ENCODE results near the gene ROR1. TPM values are rescaled to one million over a fixed set of nuclear protein-coding genes. Genes with fewer than 3 reads are reported as not detected.

The ROR1 gene
- total RNA-seq, 2 experiments from 2014 or later = 0.47 to 1.4 TPM

DNA sequence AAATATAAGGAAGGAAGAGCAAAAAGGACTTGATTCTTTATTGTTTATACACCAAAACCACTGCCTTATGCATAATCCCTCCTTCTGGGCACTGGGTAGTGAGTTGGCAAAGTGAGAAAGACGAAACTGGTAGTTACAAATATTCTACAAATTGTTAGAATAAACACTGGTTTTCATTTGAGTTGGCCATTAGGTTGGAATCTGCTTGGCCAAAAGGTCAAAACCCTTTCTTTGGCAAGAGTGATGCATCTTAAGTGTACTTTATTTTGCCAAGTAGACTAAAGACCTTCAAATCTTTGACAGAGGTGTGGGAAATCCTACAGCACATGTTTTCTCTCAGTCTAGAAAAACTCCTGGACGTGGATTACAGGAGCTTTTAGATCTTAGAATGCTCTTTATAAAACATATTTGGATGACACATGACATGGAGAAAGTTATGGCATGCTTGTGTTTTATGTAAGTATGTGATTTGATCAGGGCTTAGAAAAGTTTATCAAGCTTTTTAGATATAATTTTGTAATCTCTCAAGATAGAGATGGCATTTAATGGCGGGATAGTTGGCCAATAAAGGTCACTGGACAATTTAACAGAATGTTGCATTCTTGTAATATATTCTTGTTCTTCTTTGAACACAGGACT lies 120.9 kb downstream of the ROR1 start:
- no TSS peak for BruUV-seq (replicated peaks)
- H3K4me1 ChIP-seq (ENCODE audit: insufficient read depth, low read length, poor library complexity, severe bottlenecking) = peaks cover 13% of the 10 kb centered on the region
- ChIA-PET POLR2A (no interaction called here), CTCF (ENCODE audit: unreplicated experiment) (no interaction called here)
- TF ChIP-seq EZH2phosphoT487 (IDR thresholded peaks at IDR 0.05; ENCODE audit: borderline replicate concordance, low read depth, low read length) = no peak
- TF ChIP-seq, protein P1, sequence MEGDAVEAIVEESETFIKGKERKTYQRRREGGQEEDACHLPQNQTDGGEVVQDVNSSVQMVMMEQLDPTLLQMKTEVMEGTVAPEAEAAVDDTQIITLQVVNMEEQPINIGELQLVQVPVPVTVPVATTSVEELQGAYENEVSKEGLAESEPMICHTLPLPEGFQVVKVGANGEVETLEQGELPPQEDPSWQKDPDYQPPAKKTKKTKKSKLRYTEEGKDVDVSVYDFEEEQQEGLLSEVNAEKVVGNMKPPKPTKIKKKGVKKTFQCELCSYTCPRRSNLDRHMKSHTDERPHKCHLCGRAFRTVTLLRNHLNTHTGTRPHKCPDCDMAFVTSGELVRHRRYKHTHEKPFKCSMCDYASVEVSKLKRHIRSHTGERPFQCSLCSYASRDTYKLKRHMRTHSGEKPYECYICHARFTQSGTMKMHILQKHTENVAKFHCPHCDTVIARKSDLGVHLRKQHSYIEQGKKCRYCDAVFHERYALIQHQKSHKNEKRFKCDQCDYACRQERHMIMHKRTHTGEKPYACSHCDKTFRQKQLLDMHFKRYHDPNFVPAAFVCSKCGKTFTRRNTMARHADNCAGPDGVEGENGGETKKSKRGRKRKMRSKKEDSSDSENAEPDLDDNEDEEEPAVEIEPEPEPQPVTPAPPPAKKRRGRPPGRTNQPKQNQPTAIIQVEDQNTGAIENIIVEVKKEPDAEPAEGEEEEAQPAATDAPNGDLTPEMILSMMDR (conservative IDR thresholded peaks at IDR 0.05; ENCODE audit: low read length) = no peak
- DNase-seq (ENCODE audit: low spot score) = no peak
- intact Hi-C loops (cut with micrococcal nuclease; ENCODE audit: unreplicated experiment) = loop anchor here (5.0 kb wide), 1 partner anchor 122 kb away; the partner anchor contains the start of gene ROR1
- no peaks in the 10 kb centered on the region for H3K9me3 ChIP-seq (ENCODE audit: low read length)
- no peaks in the 10 kb centered on the region for H4K20me1 ChIP-seq (ENCODE audit: insufficient read depth, low read length)
- H3K27ac ChIP-seq (ENCODE audit: low read depth, low read length, poor library complexity, severe bottlenecking) = no peak overlapping the region
- no peaks in the 10 kb centered on the region for H3K9me2 ChIP-seq (ENCODE audit: insufficient read depth, low read length)
- no peak overlapping the region for H3K4me3 ChIP-seq (ENCODE audit: low read depth, low read length, poor library complexity, severe bottlenecking)
- H3K79me2 ChIP-seq (ENCODE audit: insufficient read depth, low read depth, low read length) = no peaks in the 10 kb centered on the region
- no peak overlapping the region for H3K4me2 ChIP-seq (ENCODE audit: low read length)
- H3K36me3 ChIP-seq (ENCODE audit: insufficient read depth, low read length) = no peaks in the 10 kb centered on the region
- no peak overlapping the region for H2AFZ ChIP-seq (ENCODE audit: low read length)

DNA sequence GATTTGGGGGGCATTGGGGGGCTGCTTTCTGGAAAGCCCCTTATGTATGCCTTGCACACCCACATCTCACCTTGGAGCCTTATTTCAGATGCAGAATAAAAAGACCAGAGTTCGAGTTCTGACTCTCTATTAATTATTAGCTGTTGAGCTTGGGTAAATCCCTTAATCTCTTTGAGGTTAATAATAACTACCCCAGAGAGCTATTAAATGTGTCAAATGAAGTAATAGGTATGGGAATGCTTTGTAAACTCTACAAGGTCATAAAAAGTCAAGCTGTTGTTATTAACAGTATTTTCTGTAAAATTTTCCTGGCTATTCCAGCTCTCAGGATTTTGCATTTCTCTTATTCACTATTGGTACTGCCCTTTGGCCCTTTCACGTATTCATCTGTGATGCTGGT lies 122.9 kb downstream of the ROR1 start:
- H2AFZ ChIP-seq (ENCODE audit: low read length) = no peak overlapping the region
- BruUV-seq (replicated peaks) = no TSS peak
- H3K27ac ChIP-seq (ENCODE audit: low read depth, low read length, poor library complexity, severe bottlenecking) = no peak overlapping the region
- peaks cover 13% of the 10 kb centered on the region for H3K4me1 ChIP-seq (ENCODE audit: insufficient read depth, low read length, poor library complexity, severe bottlenecking)
- no peak overlapping the region for H3K4me3 ChIP-seq (ENCODE audit: low read depth, low read length, poor library complexity, severe bottlenecking)
- POLR2A ChIA-PET = no interaction called here
- intact Hi-C loops (cut with micrococcal nuclease; ENCODE audit: unreplicated experiment) = no loop called here
- no peaks in the 10 kb centered on the region for H3K36me3 ChIP-seq (ENCODE audit: insufficient read depth, low read length)
- H4K20me1 ChIP-seq (ENCODE audit: insufficient read depth, low read length) = no peaks in the 10 kb centered on the region
- TF ChIP-seq EZH2phosphoT487 (IDR thresholded peaks at IDR 0.05; ENCODE audit: borderline replicate concordance, low read depth, low read length) = no peak
- TF ChIP-seq, protein P1 (conservative IDR thresholded peaks at IDR 0.05; ENCODE audit: low read length) = no peak
- H3K9me2 ChIP-seq (ENCODE audit: insufficient read depth, low read length) = no peaks in the 10 kb centered on the region
- no peaks in the 10 kb centered on the region for H3K79me2 ChIP-seq (ENCODE audit: insufficient read depth, low read depth, low read length)
- CTCF ChIA-PET (ENCODE audit: unreplicated experiment) = no interaction called here
- no peak overlapping the region for H3K4me2 ChIP-seq (ENCODE audit: low read length)
- H3K9me3 ChIP-seq (ENCODE audit: low read length) = no peaks in the 10 kb centered on the region
- no peak for DNase-seq (ENCODE audit: low spot score)

DNA sequence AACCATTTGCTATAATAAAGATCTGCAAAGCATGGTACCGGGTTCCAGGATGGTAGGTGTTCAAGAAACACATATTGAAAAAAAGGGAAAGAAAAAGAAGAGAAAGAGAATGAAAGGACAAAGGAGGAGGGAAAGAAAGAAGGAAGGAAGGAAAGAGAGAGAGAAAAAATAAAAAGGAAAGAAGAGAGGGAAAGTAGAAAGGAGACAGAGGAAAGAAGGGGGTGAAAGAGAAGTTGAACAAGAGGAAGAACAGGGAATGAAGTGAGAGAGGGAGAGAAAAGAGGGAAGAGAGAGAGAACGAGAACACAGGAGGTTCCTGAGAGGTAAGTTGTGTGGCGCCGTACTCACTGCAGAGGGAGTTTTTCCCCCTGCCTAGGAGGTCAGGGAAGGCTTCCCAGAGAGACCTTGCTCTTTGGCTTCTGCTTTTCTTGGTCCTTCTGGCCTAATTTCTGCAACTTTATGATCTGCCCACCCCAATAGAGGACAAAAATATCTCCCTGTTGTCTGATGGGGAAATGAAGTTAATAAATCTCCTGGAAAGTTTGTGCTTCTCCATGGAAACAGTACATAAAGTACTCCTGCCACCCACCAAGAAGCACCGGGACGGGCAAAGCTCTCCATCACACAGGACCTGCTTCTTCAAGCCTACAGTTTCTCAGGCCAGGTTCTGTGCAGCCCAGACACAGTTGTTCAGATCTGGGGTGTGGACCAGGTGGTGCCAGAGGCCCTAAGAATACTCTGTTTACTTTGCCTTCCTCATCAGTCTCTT lies 124.8 kb downstream of the ROR1 start:
- no peaks in the 10 kb centered on the region for H3K4me1 ChIP-seq (ENCODE audit: insufficient read depth, low read length, poor library complexity, severe bottlenecking)
- CTCF ChIA-PET (ENCODE audit: unreplicated experiment) = no interaction called here
- H3K9me3 ChIP-seq (ENCODE audit: low read length) = no peaks in the 10 kb centered on the region
- no peak for DNase-seq (ENCODE audit: low spot score)
- H3K4me2 ChIP-seq (ENCODE audit: low read length) = no peak overlapping the region
- H3K79me2 ChIP-seq (ENCODE audit: insufficient read depth, low read depth, low read length) = no peaks in the 10 kb centered on the region
- no peak for TF ChIP-seq EZH2phosphoT487 (IDR thresholded peaks at IDR 0.05; ENCODE audit: borderline replicate concordance, low read depth, low read length)
- TF ChIP-seq, protein P1 (conservative IDR thresholded peaks at IDR 0.05; ENCODE audit: low read length) = no peak
- H3K4me3 ChIP-seq (ENCODE audit: low read depth, low read length, poor library complexity, severe bottlenecking) = no peak overlapping the region
- no peak overlapping the region for H2AFZ ChIP-seq (ENCODE audit: low read length)
- no TSS peak for BruUV-seq (replicated peaks)
- intact Hi-C loops (cut with micrococcal nuclease; ENCODE audit: unreplicated experiment) = no loop called here
- no peaks in the 10 kb centered on the region for H3K36me3 ChIP-seq (ENCODE audit: insufficient read depth, low read length)
- H3K9me2 ChIP-seq (ENCODE audit: insufficient read depth, low read length) = no peaks in the 10 kb centered on the region
- H3K27ac ChIP-seq (ENCODE audit: low read depth, low read length, poor library complexity, severe bottlenecking) = no peak overlapping the region
- POLR2A ChIA-PET = interaction anchor here (0.7 to 1.1 kb wide), 2 partner anchors 205 to 206 kb away, joined by 3 read pairs; no protein-coding TSS in a partner anchor
- H4K20me1 ChIP-seq (ENCODE audit: insufficient read depth, low read length) = no peaks in the 10 kb centered on the region

Measured in OCI-LY7 (cell line).